Small intestine (tissue), 7 donors: ENCODE results near the gene EHMT2. TPM values are rescaled to one million over a fixed set of nuclear protein-coding genes. Genes with fewer than 3 reads are reported as not detected.
"Not testable (repeated sequence)": the region's sequence is repeated elsewhere in the genome, so short reads cannot be mapped to it uniquely, and the experiment has no call there.

ENCODE experiments used
- DNase-seq, 2 donors: peaks; one replicate each; pipeline versions ENCODE4 v3.0.0 to v3.0.0-alpha.2; 2013
- FAIRE-seq: peaks from 2 replicates; lab custom pipeline; 2012; peaks lifted over from hg19 to GRCh38; lab: Jason Lieb, UNC
- H3K27ac ChIP-seq, 3 donors: one replicate each; pipeline ENCODE4 v1.5.1; 2013; ENCODE audit warnings: low read length in 2 of 3, mild to moderate bottlenecking in 2 of 3, control low read depth in 1 of 3, inconsistent platforms in 1 of 3, low read depth in 1 of 3, moderate library complexity in 1 of 3
- H3K27me3 ChIP-seq, 3 donors: one replicate each; pipeline ENCODE4 v1.6.1; 2013; ENCODE audit warnings: low read length in 3 of 3, inconsistent platforms in 1 of 3; ENCODE audit not compliant: control insufficient read depth in 3 of 3, insufficient read depth in 3 of 3
- H3K36me3 ChIP-seq, 3 donors: one replicate each; pipeline ENCODE4 v1.6.1; 2013; ENCODE audit warnings: low read length in 3 of 3, inconsistent platforms in 1 of 3, low read depth in 1 of 3, mild to moderate bottlenecking in 1 of 3, moderate library complexity in 1 of 3; ENCODE audit not compliant: control insufficient read depth in 3 of 3, insufficient read depth in 2 of 3
- H3K4me1 ChIP-seq, 3 donors: one replicate each; pipeline ENCODE4 v1.6.1; 2013; ENCODE audit warnings: low read length in 2 of 3, inconsistent platforms in 1 of 3, low read depth in 1 of 3, mild to moderate bottlenecking in 1 of 3, moderate library complexity in 1 of 3; ENCODE audit not compliant: control insufficient read depth in 3 of 3, insufficient read depth in 2 of 3
- H3K4me3 ChIP-seq, 3 donors: one replicate each; pipeline ENCODE4 v1.5.1; 2013; ENCODE audit warnings: low read length in 3 of 3, control low read depth in 1 of 3, inconsistent platforms in 1 of 3, low read depth in 1 of 3, mild to moderate bottlenecking in 1 of 3, moderate library complexity in 1 of 3
- H3K9me3 ChIP-seq, 2 donors: one replicate each; pipeline ENCODE4 v1.6.1; 2013; ENCODE audit warnings: low read depth in 1 of 2, low read length in 1 of 2; ENCODE audit not compliant: control insufficient read depth in 2 of 2, insufficient read depth in 1 of 2
- WGBS, 3 donors: extraction: QIAGEN DNeasy Blood & Tissue Kit; methylation state at CpG; one replicate each; pipeline ENCODE4 v1.1.7; 2013; 5-methylcytosine and 5-hydroxymethylcytosine counted together
- polyA plus RNA-seq, 4 donors: library from polyadenylated mRNA; stranded (reverse) in 3 of 4; unstranded in 1 of 4; fragments of 200-250 nt in 3 of 4; fragments of 120-200 nt in 1 of 4; gene quantifications; one replicate each; pipeline versions ENCODE4 v1.2.1 to v1.2.3, GENCODE V29; 2013
- donor health status: healthy with polysubstance abuse.
- donor health status: control.
- donor health status: control.
- donor health status: Bipolar disorder and iron deficiency.
- donor health status: healthy.

Gene EHMT2
- polyA plus RNA-seq, 4 donors: 27.8 to 50.3 (median 37.4) TPM

- Histone ChIP-seq H3K27me3 (peaks cover 0 to 6% (median 0%) of the 10 kb centered on the region in 3 donors), H3K9me3 (no peaks in the 10 kb centered on the region), H3K4me3 (no peak overlapping the region), H3K36me3 (no peaks in the 10 kb centered on the region), H3K27ac (no peak overlapping the region), H3K4me1 (no peaks in the 10 kb centered on the region)
- WGBS, 3 donors: 20 to 29% (median 26%) methylated on average over 4 of the region's 4 CpGs
- FAIRE-seq (no peak), DNase-seq (no peak)
Observed at GRCh38 chr6:31908791-31909190, 11.3 kb upstream of the EHMT2 start.

GRCh38 chr6:31908255-31908654 lies 10.8 kb upstream of the EHMT2 start:
- H3K4me3 ChIP-seq, H3K27ac ChIP-seq, H3K4me1 ChIP-seq, H3K27me3 ChIP-seq, H3K36me3 ChIP-seq, H3K9me3 ChIP-seq, DNase-seq, FAIRE-seq: not testable (repeated sequence)
- 77 to 88% (median 86%) methylated on average over 5 of the region's 5 CpGs for WGBS, 3 donors

GRCh38 chr6:31907158-31907813 lies 9.8 kb upstream of the EHMT2 start:
- DNase-seq (no peak), FAIRE-seq (no peak)
- WGBS, 3 donors: 57 to 64% (median 58%) methylated on average over 7 of the region's 7 CpGs
- H3K9me3 ChIP-seq: no peaks in the 10 kb centered on the region
- H3K4me1 ChIP-seq: peaks cover 0 to 8% (median 0%) of the 10 kb centered on the region in 3 donors
- no peak overlapping the region for H3K27ac ChIP-seq
- no peak overlapping the region for H3K4me3 ChIP-seq
- H3K36me3 ChIP-seq: no peaks in the 10 kb centered on the region
- peaks cover 0 to 6% (median 0%) of the 10 kb centered on the region in 3 donors for H3K27me3 ChIP-seq

DNA sequence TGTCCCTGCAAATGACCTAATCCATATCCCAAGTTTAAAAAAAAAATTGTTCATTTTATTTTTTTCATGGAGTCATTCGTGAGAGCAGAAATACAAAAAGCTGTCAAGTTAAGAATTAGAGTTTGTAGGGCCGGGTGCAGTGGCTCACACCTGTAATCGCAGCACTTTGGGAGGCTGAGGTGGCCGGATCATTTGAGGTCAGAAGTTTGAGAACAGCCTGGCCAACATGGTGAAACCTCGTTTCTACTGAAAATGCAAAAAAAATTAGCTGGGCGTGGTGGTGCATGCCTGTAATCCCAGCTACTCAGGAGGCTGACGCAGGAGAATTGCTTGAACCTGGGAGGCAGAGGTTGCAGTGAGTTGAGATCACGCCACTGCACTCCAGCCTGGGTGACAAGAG lies 9.2 kb upstream of the EHMT2 start:
- not testable (repeated sequence) for H3K27ac ChIP-seq, H3K9me3 ChIP-seq, DNase-seq, H3K4me1 ChIP-seq, FAIRE-seq, H3K4me3 ChIP-seq, H3K36me3 ChIP-seq, H3K27me3 ChIP-seq
- 79 to 80% (median 80%) methylated on average over 8 of the region's 8 CpGs for WGBS, 3 donors

GRCh38 chr6:31906122-31906521 lies 8.6 kb upstream of the EHMT2 start:
- WGBS, 3 donors: 57 to 68% (median 61%) methylated on average over 4 of the region's 4 CpGs
- Histone ChIP-seq H3K27me3 (peaks cover 0 to 6% (median 0%) of the 10 kb centered on the region in 3 donors), H3K36me3 (no peaks in the 10 kb centered on the region), H3K9me3 (no peaks in the 10 kb centered on the region), H3K4me1 (peaks cover 0 to 10% (median 0%) of the 10 kb centered on the region in 3 donors), H3K27ac (no peak overlapping the region), H3K4me3 (no peak overlapping the region)
- FAIRE-seq (no peak), DNase-seq (no peak)

DNA sequence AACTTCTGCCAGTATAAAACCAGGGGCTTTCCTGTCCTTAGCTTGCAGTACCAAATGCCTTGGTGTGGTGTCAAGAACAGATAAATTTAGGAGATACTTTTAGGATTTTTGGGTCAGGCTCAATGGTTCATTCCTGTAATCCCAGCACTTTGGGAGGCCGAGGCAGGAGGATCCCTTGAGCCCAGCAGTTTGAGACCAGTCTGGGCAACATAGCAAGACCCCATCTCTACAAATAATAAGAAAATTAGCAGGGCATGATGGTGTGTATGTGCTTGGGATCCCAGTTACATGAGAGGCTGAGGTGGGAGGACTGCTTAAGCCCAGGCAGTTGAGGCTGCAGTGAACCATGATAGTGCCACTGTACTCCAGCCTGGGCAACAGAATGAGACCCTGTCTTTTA lies 7.5 kb upstream of the EHMT2 start:
- no peaks in the 10 kb centered on the region for H3K9me3 ChIP-seq
- H3K4me3 ChIP-seq: no peak overlapping the region
- DNase-seq (no peak), FAIRE-seq (no peak)
- peaks cover 0 to 6% (median 0%) of the 10 kb centered on the region in 3 donors for H3K27me3 ChIP-seq
- no peak overlapping the region for H3K27ac ChIP-seq
- WGBS, 3 donors: 88 to 97% (median 89%) methylated on average over 1 of the region's 1 CpG
- H3K4me1 ChIP-seq: peaks cover 0 to 16% (median 0%) of the 10 kb centered on the region in 3 donors
- H3K36me3 ChIP-seq: peaks cover 0 to 2% (median 0%) of the 10 kb centered on the region in 3 donors

- WGBS, 3 donors: 73 to 85% (median 83%) methylated on average over 3 of the region's 3 CpGs
- Histone ChIP-seq H3K4me1 (peaks cover 0 to 23% (median 0%) of the 10 kb centered on the region in 3 donors), H3K27me3 (peaks cover 0 to 6% (median 0%) of the 10 kb centered on the region in 3 donors), H3K9me3 (no peaks in the 10 kb centered on the region), H3K27ac (peak overlapping the region in 1 of 3 donors; percentile 3), H3K4me3 (no peak overlapping the region), H3K36me3 (peaks cover 0 to 8% (median 0%) of the 10 kb centered on the region in 3 donors)
- no peak for DNase-seq
- FAIRE-seq: no peak
Observed at GRCh38 chr6:31903957-31904356, 6.5 kb upstream of the EHMT2 start.

DNA sequence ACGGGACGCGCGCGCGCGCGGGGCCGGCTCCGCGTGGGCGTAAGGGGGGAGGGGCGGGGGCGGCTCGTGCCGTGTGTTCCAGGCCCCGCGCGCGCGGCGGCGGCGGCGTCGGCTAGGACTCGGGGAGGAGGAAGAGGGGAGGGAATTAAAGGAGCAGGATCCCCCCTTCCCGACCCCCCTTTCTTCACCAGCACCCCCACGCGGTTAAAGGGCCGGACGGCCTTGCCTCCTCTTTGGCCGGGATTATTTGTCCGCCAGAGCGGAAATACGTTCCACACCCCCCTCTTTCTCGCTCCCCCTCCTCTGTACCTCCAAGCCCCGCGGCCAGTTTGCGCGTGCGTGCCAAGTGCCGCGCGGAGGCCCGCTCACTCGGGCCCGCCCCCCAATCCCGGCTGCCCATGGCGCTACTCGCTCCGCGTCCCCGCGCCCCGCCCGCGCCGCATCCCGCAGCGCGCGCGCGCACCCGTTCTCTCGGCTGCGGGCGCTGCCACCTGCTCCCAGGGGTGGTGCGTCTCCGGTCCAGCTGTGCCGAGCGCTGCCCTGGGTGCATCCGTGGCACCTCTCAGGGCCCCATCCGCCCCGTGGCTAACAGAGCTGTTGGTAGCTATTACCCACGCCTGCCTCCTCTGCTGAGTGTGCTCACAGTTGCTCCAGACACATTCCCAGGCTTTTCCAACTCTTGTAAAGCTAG lies 4.6 kb upstream of the EHMT2 start, which contains the start of gene ZBTB12:
TSS of gene ZBTB12 (minus strand) at position 134 of the 691 bp plus-strand sequence. CDS start 781 bp downstream, outside the sequence.
- 0 to 1% (median 1%) methylated on average over 36 to 77 of the region's 77 CpGs for WGBS, 3 donors
- peak within 1 kb of the TSS; percentile 81 to 95 (median 94) for H3K27ac ChIP-seq
- peak; percentile 89 to 98 for DNase-seq
- H3K36me3 ChIP-seq: peaks cover 0 to 8% (median 0%) of the 10 kb centered on the region in 3 donors
- H3K4me3 ChIP-seq: peak within 1 kb of the TSS; percentile 53 to 72 (median 58)
- H3K9me3 ChIP-seq: no peaks in the 10 kb centered on the region
- no peak for FAIRE-seq
- peaks cover 0 to 6% (median 0%) of the 10 kb centered on the region in 3 donors for H3K27me3 ChIP-seq
- H3K4me1 ChIP-seq: peaks cover 0 to 28% (median 3%) of the 10 kb centered on the region in 3 donors
